ENCODE measurements around the gene PDE4B. TPM values are rescaled to one million over a fixed set of nuclear protein-coding genes. Genes with fewer than 3 reads are reported as not detected.

PDE4B gene
- total RNA-seq, 1 experiment from 2014 or later, result not detected

- no peaks in the 10 kb centered on the region for H3K27me3 ChIP-seq (replicated peaks; ENCODE audit: control insufficient read depth, insufficient read depth, low read length)
- H3K27me3 Mint-ChIP-seq (ENCODE audit: insufficient read depth, unreplicated experiment), result peaks cover 11% of the 10 kb centered on the region
- no peaks in the 10 kb centered on the region for H3K9me3 Mint-ChIP-seq (ENCODE audit: unreplicated experiment)
- no TSS peak for BruUV-seq (replicated peaks)
- H3K9me3 ChIP-seq, result no peaks in the 10 kb centered on the region
- no peak overlapping the region for H3K27ac Mint-ChIP-seq (ENCODE audit: unreplicated experiment)
- H3K36me3 Mint-ChIP-seq (ENCODE audit: insufficient read depth, unreplicated experiment), result no peaks in the 10 kb centered on the region
- H3K4me3 ChIP-seq (ENCODE audit: low read depth, low read length), result no peak overlapping the region
- intact Hi-C loops (cut with micrococcal nuclease; ENCODE audit: unreplicated experiment), result loop anchor here (10.0 kb wide), 1 partner anchor 193 kb away; no protein-coding TSS in a partner anchor
- ChIA-PET POLR2A (no interaction called here), CTCF (no interaction called here)
- DNase-seq, result no peak
- H3K36me3 ChIP-seq (ENCODE audit: control insufficient read depth, insufficient read depth, low read length), result no peaks in the 10 kb centered on the region
- no peak overlapping the region for H3K4me3 Mint-ChIP-seq (ENCODE audit: unreplicated experiment)
- no peaks in the 10 kb centered on the region for H3K4me1 ChIP-seq
- no peak for TF ChIP-seq CTCF (IDR thresholded peaks at IDR 0.05; ENCODE audit: insufficient read depth in 1 of 2, low read depth in 1 of 2, low read length in 1 of 2, severe bottlenecking in 1 of 2, unreplicated experiment in 1 of 2)
- H3K4me1 Mint-ChIP-seq (ENCODE audit: low read depth, unreplicated experiment), result no peaks in the 10 kb centered on the region
Observed at GRCh38 chr1:66248257-66248656, 455.6 kb downstream of the PDE4B start.

DNA sequence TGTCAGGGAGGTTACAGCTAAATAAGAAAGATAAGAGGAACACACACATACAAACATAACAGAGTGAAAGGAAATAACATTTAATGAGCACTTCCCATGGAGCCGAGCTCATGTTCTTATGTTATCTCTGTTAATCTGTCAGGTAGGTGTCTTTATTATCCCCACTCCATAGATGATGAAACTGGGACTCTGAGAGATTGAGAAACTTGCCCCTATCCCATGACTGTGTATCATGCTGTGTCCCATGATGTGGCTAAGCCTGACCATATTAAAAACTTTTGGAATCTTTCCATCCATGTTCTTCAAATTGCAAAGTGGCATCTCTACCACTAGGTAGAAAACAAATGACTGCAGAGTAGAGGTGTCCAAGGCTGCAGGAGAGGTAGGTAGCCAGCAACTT, 456.1 kb downstream of the PDE4B start:
- DNase-seq, result no peak
- no TSS peak for BruUV-seq (replicated peaks)
- H3K27me3 ChIP-seq (replicated peaks; ENCODE audit: control insufficient read depth, insufficient read depth, low read length), result no peaks in the 10 kb centered on the region
- POLR2A ChIA-PET, result no interaction called here
- no peaks in the 10 kb centered on the region for H3K36me3 ChIP-seq (ENCODE audit: control insufficient read depth, insufficient read depth, low read length)
- H3K9me3 Mint-ChIP-seq (ENCODE audit: unreplicated experiment), result no peaks in the 10 kb centered on the region
- H3K9me3 ChIP-seq, result no peaks in the 10 kb centered on the region
- H3K27me3 Mint-ChIP-seq (ENCODE audit: insufficient read depth, unreplicated experiment), result peaks cover 11% of the 10 kb centered on the region
- H3K4me1 ChIP-seq, result no peaks in the 10 kb centered on the region
- H3K4me3 Mint-ChIP-seq (ENCODE audit: unreplicated experiment), result no peak overlapping the region
- H3K4me1 Mint-ChIP-seq (ENCODE audit: low read depth, unreplicated experiment), result no peaks in the 10 kb centered on the region
- no peak for TF ChIP-seq CTCF (IDR thresholded peaks at IDR 0.05; ENCODE audit: insufficient read depth in 1 of 2, low read depth in 1 of 2, low read length in 1 of 2, severe bottlenecking in 1 of 2, unreplicated experiment in 1 of 2)
- H3K36me3 Mint-ChIP-seq (ENCODE audit: insufficient read depth, unreplicated experiment), result no peaks in the 10 kb centered on the region
- CTCF ChIA-PET, result no interaction called here
- intact Hi-C loops (cut with micrococcal nuclease; ENCODE audit: unreplicated experiment), result loop anchor here (10.0 kb wide), 1 partner anchor 194 kb away; no protein-coding TSS in a partner anchor
- no peak overlapping the region for H3K27ac Mint-ChIP-seq (ENCODE audit: unreplicated experiment)
- H3K4me3 ChIP-seq (ENCODE audit: low read depth, low read length), result no peak overlapping the region

GRCh38 chr1:66250075-66250474, 457.4 kb downstream of the PDE4B start:
- H3K4me1 ChIP-seq, result no peaks in the 10 kb centered on the region
- DNase-seq, result no peak
- H3K36me3 Mint-ChIP-seq (ENCODE audit: insufficient read depth, unreplicated experiment), result no peaks in the 10 kb centered on the region
- no peaks in the 10 kb centered on the region for H3K36me3 ChIP-seq (ENCODE audit: control insufficient read depth, insufficient read depth, low read length)
- no peak overlapping the region for H3K4me3 Mint-ChIP-seq (ENCODE audit: unreplicated experiment)
- TF ChIP-seq CTCF (IDR thresholded peaks at IDR 0.05; ENCODE audit: insufficient read depth in 1 of 2, low read depth in 1 of 2, low read length in 1 of 2, severe bottlenecking in 1 of 2, unreplicated experiment in 1 of 2), result no peak
- no peak overlapping the region for H3K4me3 ChIP-seq (ENCODE audit: low read depth, low read length)
- no peak overlapping the region for H3K27ac Mint-ChIP-seq (ENCODE audit: unreplicated experiment)
- intact Hi-C loops (cut with micrococcal nuclease; ENCODE audit: unreplicated experiment), result no loop called here
- no peaks in the 10 kb centered on the region for H3K9me3 ChIP-seq
- no peaks in the 10 kb centered on the region for H3K27me3 ChIP-seq (replicated peaks; ENCODE audit: control insufficient read depth, insufficient read depth, low read length)
- no peaks in the 10 kb centered on the region for H3K9me3 Mint-ChIP-seq (ENCODE audit: unreplicated experiment)
- no peaks in the 10 kb centered on the region for H3K4me1 Mint-ChIP-seq (ENCODE audit: low read depth, unreplicated experiment)
- ChIA-PET CTCF (no interaction called here), POLR2A (no interaction called here)
- peaks cover 15% of the 10 kb centered on the region for H3K27me3 Mint-ChIP-seq (ENCODE audit: insufficient read depth, unreplicated experiment)
- BruUV-seq (replicated peaks), result no TSS peak
